Measurements from ENCODE around the gene COLGALT1.

COLGALT1 gene

GRCh38 chr19:17543986-17544385 is 11.5 kb upstream of the COLGALT1 start:
- TF ChIP-seq CTCF (conservative IDR thresholded peaks at IDR 0.05; ENCODE audit: low read depth, low read length): no peak
- Histone ChIP-seq H4K20me1 (ENCODE audit: insufficient read depth) (no peaks in the 10 kb centered on the region), H3K79me2 (ENCODE audit: insufficient read depth, low read depth) (no peaks in the 10 kb centered on the region), H2AFZ (ENCODE audit: low read depth) (no peak overlapping the region), H3K4me1 (ENCODE audit: low read depth, poor library complexity, severe bottlenecking) (peaks cover 1% of the 10 kb centered on the region), H3K36me3 (ENCODE audit: insufficient read depth) (no peaks in the 10 kb centered on the region), H3K4me3 (IDR thresholded peaks at IDR 0.05; ENCODE audit: insufficient read depth, low read depth, low read length) (no peak overlapping the region), H3K27ac (no peak overlapping the region), H3K27me3 (ENCODE audit: insufficient read depth, low read depth) (no peaks in the 10 kb centered on the region; the same call in 1 of the 2 replicates), H3K4me2 (no peak overlapping the region), H3K9ac (no peak overlapping the region)

GRCh38 chr19:17544418-17544817 is 11.0 kb upstream of the COLGALT1 start:
- TF ChIP-seq CTCF (conservative IDR thresholded peaks at IDR 0.05; ENCODE audit: low read depth, low read length): no peak
- no peak overlapping the region for H3K4me2 ChIP-seq
- no peaks in the 10 kb centered on the region for H4K20me1 ChIP-seq (ENCODE audit: insufficient read depth)
- H3K9ac ChIP-seq: no peak overlapping the region
- H3K4me1 ChIP-seq (ENCODE audit: low read depth, poor library complexity, severe bottlenecking): no peaks in the 10 kb centered on the region
- no peaks in the 10 kb centered on the region; the same call in 1 of the 2 replicates for H3K27me3 ChIP-seq (ENCODE audit: insufficient read depth, low read depth)
- H3K36me3 ChIP-seq (ENCODE audit: insufficient read depth): no peaks in the 10 kb centered on the region
- no peak overlapping the region for H3K4me3 ChIP-seq (IDR thresholded peaks at IDR 0.05; ENCODE audit: insufficient read depth, low read depth, low read length)
- no peak overlapping the region for H2AFZ ChIP-seq (ENCODE audit: low read depth)
- H3K27ac ChIP-seq: no peak overlapping the region
- H3K79me2 ChIP-seq (ENCODE audit: insufficient read depth, low read depth): no peaks in the 10 kb centered on the region

GRCh38 chr19:17548145-17548544 is 7.3 kb upstream of the COLGALT1 start:
- TF ChIP-seq CTCF (conservative IDR thresholded peaks at IDR 0.05; ENCODE audit: low read depth, low read length): no peak
- no peak overlapping the region for H3K4me3 ChIP-seq (IDR thresholded peaks at IDR 0.05; ENCODE audit: insufficient read depth, low read depth, low read length)
- peaks cover 4% of the 10 kb centered on the region for H3K27me3 ChIP-seq (ENCODE audit: insufficient read depth, low read depth)
- H3K27ac ChIP-seq: no peak overlapping the region
- no peaks in the 10 kb centered on the region for H3K36me3 ChIP-seq (ENCODE audit: insufficient read depth)
- H4K20me1 ChIP-seq (ENCODE audit: insufficient read depth): no peaks in the 10 kb centered on the region
- H2AFZ ChIP-seq (ENCODE audit: low read depth): no peak overlapping the region
- H3K4me2 ChIP-seq: no peak overlapping the region
- no peak overlapping the region for H3K9ac ChIP-seq
- H3K79me2 ChIP-seq (ENCODE audit: insufficient read depth, low read depth): no peaks in the 10 kb centered on the region
- no peaks in the 10 kb centered on the region for H3K4me1 ChIP-seq (ENCODE audit: low read depth, poor library complexity, severe bottlenecking)

GRCh38 chr19:17549085-17549740 is 6.2 kb upstream of the COLGALT1 start:
- Histone ChIP-seq H4K20me1 (ENCODE audit: insufficient read depth) (no peaks in the 10 kb centered on the region), H3K36me3 (ENCODE audit: insufficient read depth) (no peaks in the 10 kb centered on the region), H3K4me3 (IDR thresholded peaks at IDR 0.05; ENCODE audit: insufficient read depth, low read depth, low read length) (no peak overlapping the region), H3K4me1 (ENCODE audit: low read depth, poor library complexity, severe bottlenecking) (no peaks in the 10 kb centered on the region), H3K9ac (no peak overlapping the region), H3K4me2 (no peak overlapping the region), H3K27me3 (ENCODE audit: insufficient read depth, low read depth) (peaks cover 6% of the 10 kb centered on the region), H3K79me2 (ENCODE audit: insufficient read depth, low read depth) (no peaks in the 10 kb centered on the region), H3K27ac (no peak overlapping the region), H2AFZ (ENCODE audit: low read depth) (no peak overlapping the region)
- TF ChIP-seq CTCF (conservative IDR thresholded peaks at IDR 0.05; ENCODE audit: low read depth, low read length): no peak
